Ovary (tissue), 9 donors: Measurements from ENCODE around the gene GJB5. TPM values are rescaled to one million over a fixed set of nuclear protein-coding genes. Genes with fewer than 3 reads are reported as not detected.
A peak's percentile ranks its signal among the peaks of the same experiment; 100 is the strongest.

ENCODE experiments used
- DNase-seq, 5 donors: peaks; one replicate each; pipeline ENCODE4 v3.0.0-alpha.2; 2019 to 2020
- H3K27ac ChIP-seq, 2 donors: fragments of 200-600 bp; one replicate each; pipeline versions ENCODE4 v1.5.1 to v1.8.0; 2019 to 2022
- H3K27me3 ChIP-seq: fragments of 200-600 bp; one replicate; pipeline ENCODE4 v1.8.0; 2022
- H3K36me3 ChIP-seq: fragments of 200-600 bp; sonication (generic); one replicate; pipeline ENCODE4 v1.5.1; 2019
- H3K4me1 ChIP-seq: one replicate; pipeline ENCODE4 v1.8.1; 2013; ENCODE audit warnings: mild to moderate bottlenecking, moderate library complexity; ENCODE audit not compliant: insufficient read depth
- H3K4me3 ChIP-seq: fragments of 200-600 bp; sonication (generic); one replicate; pipeline ENCODE4 v1.5.1; 2017
- H3K9me3 ChIP-seq, 2 donors: fragments of 200-600 bp in 1 of 2; sonication (generic) in 1 of 2; one replicate each; pipeline versions ENCODE4 v1.5.1 to v1.8.1; 2013 to 2019; ENCODE audit warnings: mild to moderate bottlenecking in 1 of 2, moderate library complexity in 1 of 2
- EP300 ChIP-seq: sonication (generic); formaldehyde crosslinking; IDR thresholded peaks from one replicate; pipeline ENCODE4 v1.6.1; 2017; ENCODE audit warnings: antibody characterized with exemption
- POLR2A ChIP-seq: fragments of 450-650 bp; IDR thresholded peaks from one replicate; pipeline ENCODE4 v1.6.1; 2017; ENCODE audit warnings: antibody characterized with exemption, mild to moderate bottlenecking, moderate library complexity
- WGBS, 3 donors: extraction: QIAGEN DNeasy Blood & Tissue Kit in 1 of 3; methylation state at CpG; one replicate each; pipeline versions ENCODE4 v1.1.5 to v1.1.7; 2013 to 2017; 5-methylcytosine and 5-hydroxymethylcytosine counted together
- intact Hi-C, 4 donors: fragments of 100-400 bp; cut with DNase I; formaldehyde crosslinking; loops; one replicate each; pipeline versions ENCODE4 v1.11.0 to v1.15.1; 2022 to 2023
- polyA plus RNA-seq, 2 donors: library from polyadenylated mRNA; stranded (reverse); fragments of 200-250 nt in 1 of 2; fragments of 350-450 nt in 1 of 2; fragmentation: Illumina TruSeq in 1 of 2; extraction: RNeasy Lipid Tissue Mini Kit (QIAGEN cat#74804) in 1 of 2; gene quantifications; one replicate each; pipeline ENCODE4 v1.2.3, GENCODE V29; 2013 to 2014
- total RNA-seq, 7 donors: library from RNA; depleted of rRNA in 2 of 7; stranded (reverse); fragments of >200 nt in 2 of 7; fragmentation: NEBNext Ultra II Directional in 3 of 7; extraction: Animal tissue kit (Norgen Biotek cat#: 25700) in 3 of 7; gene quantifications; one replicate each; pipeline versions ENCODE4 v1.1.0 to v1.2.4, GENCODE V29; 2016 to 2023
- TF ChIP-seq, protein P1 (sequence below), 3 donors: fragments of 450-650 bp in 2 of 3; fragments of 200-600 bp in 1 of 3; IDR thresholded peaks; one replicate each; pipeline versions ENCODE4 v1.5.1 to v1.8.0; 2016 to 2022; ENCODE audit warnings: antibody characterized with exemption in 3 of 3, mild to moderate bottlenecking in 1 of 3
- donor health status: DM: no; HTN: no; CAD: no; lungs with moderate emphysema.
- donor health status: DM: no; HTN: no; CAD: no.
- donor health status: Bipolar disorder and iron deficiency.
- donor health status: DM: yes; HTN: yes; CAD: no.
- donor health status: DM: no; HTN: no; CAD: no.
- donor health status: DM: yes; HTN: yes; CAD: no.

Gene GJB5
- total and polyA plus RNA-seq, 9 donors: not detected

DNA sequence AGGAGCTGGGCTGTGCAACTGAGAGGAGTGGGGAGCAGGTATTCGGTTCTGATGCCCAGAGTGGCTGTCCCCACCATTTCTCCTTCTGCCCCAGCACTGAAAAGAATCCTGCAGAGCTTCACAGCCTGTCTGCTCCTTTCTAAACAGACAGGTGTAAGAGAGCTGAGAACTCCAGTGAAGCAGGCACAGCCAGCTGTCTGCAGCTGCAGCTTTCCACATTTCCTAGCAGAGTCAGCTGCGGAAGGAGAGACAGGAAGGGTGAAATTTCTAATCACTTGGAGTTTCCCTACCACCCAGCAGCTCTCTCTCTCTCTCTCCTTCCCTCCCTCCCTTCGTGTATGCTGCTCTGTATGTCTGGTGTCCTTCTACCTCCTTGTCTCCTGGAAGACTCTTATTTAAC is 40.5 kb upstream of the GJB5 start:
- Histone ChIP-seq H3K9me3 (no peaks in the 10 kb centered on the region), H3K36me3 (no peaks in the 10 kb centered on the region), H3K27me3 (no peaks in the 10 kb centered on the region), H3K4me1 (no peaks in the 10 kb centered on the region), H3K27ac (no peak overlapping the region), H3K4me3 (no peak overlapping the region)
- intact Hi-C loops: no loop called here
- TF ChIP-seq EP300: no peak
- TF ChIP-seq, protein P1, sequence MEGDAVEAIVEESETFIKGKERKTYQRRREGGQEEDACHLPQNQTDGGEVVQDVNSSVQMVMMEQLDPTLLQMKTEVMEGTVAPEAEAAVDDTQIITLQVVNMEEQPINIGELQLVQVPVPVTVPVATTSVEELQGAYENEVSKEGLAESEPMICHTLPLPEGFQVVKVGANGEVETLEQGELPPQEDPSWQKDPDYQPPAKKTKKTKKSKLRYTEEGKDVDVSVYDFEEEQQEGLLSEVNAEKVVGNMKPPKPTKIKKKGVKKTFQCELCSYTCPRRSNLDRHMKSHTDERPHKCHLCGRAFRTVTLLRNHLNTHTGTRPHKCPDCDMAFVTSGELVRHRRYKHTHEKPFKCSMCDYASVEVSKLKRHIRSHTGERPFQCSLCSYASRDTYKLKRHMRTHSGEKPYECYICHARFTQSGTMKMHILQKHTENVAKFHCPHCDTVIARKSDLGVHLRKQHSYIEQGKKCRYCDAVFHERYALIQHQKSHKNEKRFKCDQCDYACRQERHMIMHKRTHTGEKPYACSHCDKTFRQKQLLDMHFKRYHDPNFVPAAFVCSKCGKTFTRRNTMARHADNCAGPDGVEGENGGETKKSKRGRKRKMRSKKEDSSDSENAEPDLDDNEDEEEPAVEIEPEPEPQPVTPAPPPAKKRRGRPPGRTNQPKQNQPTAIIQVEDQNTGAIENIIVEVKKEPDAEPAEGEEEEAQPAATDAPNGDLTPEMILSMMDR (IDR thresholded peaks at IDR 0.05): no peak
- TF ChIP-seq POLR2A: no peak
- WGBS, 3 donors: 4 to 21% (median 8%) methylated on average over 3 of the region's 3 CpGs
- peak in 1 of 5 donors; percentile 26 for DNase-seq

DNA sequence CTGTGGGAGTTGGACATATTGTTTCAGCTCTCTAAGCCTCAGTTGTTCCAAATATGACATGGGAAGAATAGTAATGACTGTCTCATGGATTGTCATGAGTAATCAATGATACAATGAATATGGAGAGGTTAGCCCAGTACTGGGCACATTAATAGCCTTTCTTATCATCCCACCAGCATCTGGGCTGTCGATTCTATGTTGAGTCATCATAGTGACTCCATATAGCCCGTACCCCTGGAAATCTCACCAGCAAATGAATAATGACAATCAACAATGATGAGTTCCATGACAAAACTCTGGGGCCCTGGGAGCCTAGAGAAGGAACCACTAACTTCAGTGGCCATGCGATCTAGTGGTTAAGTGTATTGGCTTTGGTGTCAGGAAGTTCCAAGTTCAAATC is 39.7 kb upstream of the GJB5 start:
- Histone ChIP-seq H3K27me3 (no peaks in the 10 kb centered on the region), H3K4me3 (no peak overlapping the region), H3K4me1 (no peaks in the 10 kb centered on the region), H3K36me3 (no peaks in the 10 kb centered on the region), H3K9me3 (no peaks in the 10 kb centered on the region), H3K27ac (no peak overlapping the region)
- intact Hi-C loops: no loop called here
- no peak for DNase-seq
- TF ChIP-seq POLR2A: no peak
- TF ChIP-seq EP300: no peak
- TF ChIP-seq, protein P1 (IDR thresholded peaks at IDR 0.05): no peak
- 66 to 79% (median 71%) methylated on average over 3 of the region's 3 CpGs for WGBS, 3 donors

DNA sequence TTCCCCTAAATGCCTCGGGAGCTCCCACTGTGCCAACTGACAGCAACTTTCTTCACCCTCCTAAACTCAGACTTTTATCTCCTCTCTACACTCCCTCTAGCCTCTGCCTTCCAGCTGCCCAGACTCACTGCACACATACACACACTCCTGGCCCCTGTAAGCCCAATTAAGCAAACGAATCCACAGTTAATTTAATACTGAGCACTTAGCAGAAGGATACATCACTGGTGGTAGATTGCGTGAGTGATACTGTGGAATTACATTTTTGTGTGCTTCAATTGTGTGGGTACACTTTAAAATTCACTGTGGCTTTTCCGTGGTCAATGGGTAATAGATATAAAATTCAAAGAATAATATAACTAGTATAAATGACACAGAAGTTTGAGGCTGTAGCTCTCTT is 33.6 kb upstream of the GJB5 start:
- Histone ChIP-seq H3K9me3 (no peaks in the 10 kb centered on the region), H3K27ac (no peak overlapping the region), H3K27me3 (no peaks in the 10 kb centered on the region), H3K4me1 (no peaks in the 10 kb centered on the region), H3K4me3 (no peak overlapping the region), H3K36me3 (no peaks in the 10 kb centered on the region)
- DNase-seq: no peak
- WGBS, 3 donors: 52 to 62% (median 56%) methylated on average over 4 of the region's 4 CpGs
- intact Hi-C loops: no loop called here
- TF ChIP-seq, protein P1 (IDR thresholded peaks at IDR 0.05): no peak
- TF ChIP-seq EP300 (no peak), POLR2A (no peak)

DNA sequence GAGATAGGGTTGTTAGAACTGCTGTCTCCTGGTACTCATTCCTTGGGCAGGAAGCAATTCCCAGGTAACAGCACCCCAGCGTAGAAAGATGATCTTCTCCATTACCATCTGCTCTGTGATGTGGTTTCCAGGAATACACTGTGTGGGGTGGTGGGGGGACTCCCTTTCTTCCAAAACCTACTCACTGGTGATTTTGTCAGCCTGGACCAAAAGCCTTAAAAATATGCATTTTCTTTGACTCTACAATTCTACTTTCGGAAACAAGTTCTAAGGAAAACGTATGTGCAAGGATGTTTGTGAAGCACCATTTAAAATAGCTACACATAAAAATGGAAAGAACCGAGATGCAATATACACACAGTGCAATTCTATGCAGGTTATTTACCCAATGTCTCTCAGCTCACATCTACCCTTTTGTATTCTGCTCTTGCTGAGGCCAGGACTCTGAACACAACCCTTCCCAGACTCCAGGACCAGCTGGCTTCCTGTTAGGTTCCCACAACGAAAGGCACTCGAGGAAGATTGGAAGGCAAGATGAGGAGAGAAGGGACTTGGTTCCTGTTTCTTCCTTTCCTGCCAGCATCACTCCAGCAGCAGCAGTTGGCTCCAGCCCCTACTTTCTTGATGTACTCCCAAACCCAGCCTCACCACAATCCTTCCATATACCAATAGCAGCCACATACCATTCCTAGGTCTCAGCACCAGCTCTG is 33.0 kb upstream of the GJB5 start:
- Histone ChIP-seq H3K9me3 (no peaks in the 10 kb centered on the region), H3K27ac (no peak overlapping the region), H3K4me1 (no peaks in the 10 kb centered on the region), H3K27me3 (no peaks in the 10 kb centered on the region), H3K4me3 (no peak overlapping the region), H3K36me3 (no peaks in the 10 kb centered on the region)
- TF ChIP-seq EP300 (no peak), POLR2A (no peak)
- TF ChIP-seq, protein P1 (IDR thresholded peaks at IDR 0.05): no peak
- 74 to 81% (median 76%) methylated on average over 6 of the region's 6 CpGs for WGBS, 3 donors
- intact Hi-C loops: no loop called here
- DNase-seq: no peak
